Measurements from ENCODE around the gene DNAJC18.

DNA sequence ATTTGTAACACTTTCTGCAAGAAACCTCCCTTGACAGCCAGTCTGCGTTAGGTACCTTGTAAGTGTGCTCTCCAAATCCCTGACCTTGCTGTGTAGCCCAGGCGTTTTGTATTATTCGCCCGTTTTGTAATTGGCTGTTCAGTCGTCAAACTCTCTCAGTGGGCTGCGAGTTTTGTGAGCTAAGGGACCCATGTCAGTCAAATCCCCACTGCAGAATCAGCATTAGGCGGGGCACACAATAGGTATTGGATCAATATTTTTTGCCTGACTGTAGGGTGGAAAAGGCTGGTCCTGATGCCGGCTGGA is 665 bp downstream of the DNAJC18 start:
- TF ChIP-seq, protein P1, sequence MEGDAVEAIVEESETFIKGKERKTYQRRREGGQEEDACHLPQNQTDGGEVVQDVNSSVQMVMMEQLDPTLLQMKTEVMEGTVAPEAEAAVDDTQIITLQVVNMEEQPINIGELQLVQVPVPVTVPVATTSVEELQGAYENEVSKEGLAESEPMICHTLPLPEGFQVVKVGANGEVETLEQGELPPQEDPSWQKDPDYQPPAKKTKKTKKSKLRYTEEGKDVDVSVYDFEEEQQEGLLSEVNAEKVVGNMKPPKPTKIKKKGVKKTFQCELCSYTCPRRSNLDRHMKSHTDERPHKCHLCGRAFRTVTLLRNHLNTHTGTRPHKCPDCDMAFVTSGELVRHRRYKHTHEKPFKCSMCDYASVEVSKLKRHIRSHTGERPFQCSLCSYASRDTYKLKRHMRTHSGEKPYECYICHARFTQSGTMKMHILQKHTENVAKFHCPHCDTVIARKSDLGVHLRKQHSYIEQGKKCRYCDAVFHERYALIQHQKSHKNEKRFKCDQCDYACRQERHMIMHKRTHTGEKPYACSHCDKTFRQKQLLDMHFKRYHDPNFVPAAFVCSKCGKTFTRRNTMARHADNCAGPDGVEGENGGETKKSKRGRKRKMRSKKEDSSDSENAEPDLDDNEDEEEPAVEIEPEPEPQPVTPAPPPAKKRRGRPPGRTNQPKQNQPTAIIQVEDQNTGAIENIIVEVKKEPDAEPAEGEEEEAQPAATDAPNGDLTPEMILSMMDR (IDR thresholded peaks at IDR 0.05; ENCODE audit: low read depth, low read length, missing input control) = no peak
- TF ChIP-seq SP1 (IDR thresholded peaks at IDR 0.05) = no peak
- no peak for TF ChIP-seq HNF4A (conservative IDR thresholded peaks at IDR 0.05)
- TF ChIP-seq RAD21 (IDR thresholded peaks at IDR 0.05) = no peak
- TF ChIP-seq, protein P2, sequence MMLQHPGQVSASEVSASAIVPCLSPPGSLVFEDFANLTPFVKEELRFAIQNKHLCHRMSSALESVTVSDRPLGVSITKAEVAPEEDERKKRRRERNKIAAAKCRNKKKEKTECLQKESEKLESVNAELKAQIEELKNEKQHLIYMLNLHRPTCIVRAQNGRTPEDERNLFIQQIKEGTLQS (IDR thresholded peaks at IDR 0.05) = no peak
- TF ChIP-seq GABPA (IDR thresholded peaks at IDR 0.05 in 1 of 2, conservative IDR thresholded peaks at IDR 0.05 in 1 of 2) = no peak
- TF ChIP-seq YY1 (IDR thresholded peaks at IDR 0.05) = no peak
- no peak for TF ChIP-seq JUND (IDR thresholded peaks at IDR 0.05)
- TF ChIP-seq, protein P3, sequence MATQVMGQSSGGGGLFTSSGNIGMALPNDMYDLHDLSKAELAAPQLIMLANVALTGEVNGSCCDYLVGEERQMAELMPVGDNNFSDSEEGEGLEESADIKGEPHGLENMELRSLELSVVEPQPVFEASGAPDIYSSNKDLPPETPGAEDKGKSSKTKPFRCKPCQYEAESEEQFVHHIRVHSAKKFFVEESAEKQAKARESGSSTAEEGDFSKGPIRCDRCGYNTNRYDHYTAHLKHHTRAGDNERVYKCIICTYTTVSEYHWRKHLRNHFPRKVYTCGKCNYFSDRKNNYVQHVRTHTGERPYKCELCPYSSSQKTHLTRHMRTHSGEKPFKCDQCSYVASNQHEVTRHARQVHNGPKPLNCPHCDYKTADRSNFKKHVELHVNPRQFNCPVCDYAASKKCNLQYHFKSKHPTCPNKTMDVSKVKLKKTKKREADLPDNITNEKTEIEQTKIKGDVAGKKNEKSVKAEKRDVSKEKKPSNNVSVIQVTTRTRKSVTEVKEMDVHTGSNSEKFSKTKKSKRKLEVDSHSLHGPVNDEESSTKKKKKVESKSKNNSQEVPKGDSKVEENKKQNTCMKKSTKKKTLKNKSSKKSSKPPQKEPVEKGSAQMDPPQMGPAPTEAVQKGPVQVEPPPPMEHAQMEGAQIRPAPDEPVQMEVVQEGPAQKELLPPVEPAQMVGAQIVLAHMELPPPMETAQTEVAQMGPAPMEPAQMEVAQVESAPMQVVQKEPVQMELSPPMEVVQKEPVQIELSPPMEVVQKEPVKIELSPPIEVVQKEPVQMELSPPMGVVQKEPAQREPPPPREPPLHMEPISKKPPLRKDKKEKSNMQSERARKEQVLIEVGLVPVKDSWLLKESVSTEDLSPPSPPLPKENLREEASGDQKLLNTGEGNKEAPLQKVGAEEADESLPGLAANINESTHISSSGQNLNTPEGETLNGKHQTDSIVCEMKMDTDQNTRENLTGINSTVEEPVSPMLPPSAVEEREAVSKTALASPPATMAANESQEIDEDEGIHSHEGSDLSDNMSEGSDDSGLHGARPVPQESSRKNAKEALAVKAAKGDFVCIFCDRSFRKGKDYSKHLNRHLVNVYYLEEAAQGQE (IDR thresholded peaks at IDR 0.05) = no peak
- TF ChIP-seq EGR1 (IDR thresholded peaks at IDR 0.05; ENCODE audit: low read depth in 2 of 2) = no peak
- TF ChIP-seq FOXA1 (IDR thresholded peaks at IDR 0.05) = no peak
- no peak for TF ChIP-seq RXRA (IDR thresholded peaks at IDR 0.05)
- no peak for TF ChIP-seq TAF1 (conservative IDR thresholded peaks at IDR 0.05)

Measured in liver (tissue), 3 donors.